Gastroesophageal sphincter (tissue), 3 donors: ENCODE results near the gene SERINC4.

ENCODE experiments used
- EP300 ChIP-seq: sonication (generic); formaldehyde crosslinking; IDR thresholded peaks from one replicate; pipeline ENCODE4 v1.6.1; 2017; ENCODE audit warnings: antibody characterized with exemption, mild to moderate bottlenecking
- POLR2A ChIP-seq, 2 donors: fragments of 450-650 bp; IDR thresholded peaks; one replicate each; pipeline ENCODE4 v1.6.1; 2017; ENCODE audit warnings: antibody characterized with exemption in 2 of 2, mild to moderate bottlenecking in 2 of 2, moderate library complexity in 1 of 2
- POLR2AphosphoS5 ChIP-seq: sonication (generic); formaldehyde crosslinking; IDR thresholded peaks from one replicate; pipeline ENCODE4 v1.6.1; 2017; ENCODE audit warnings: antibody characterized with exemption
- TF ChIP-seq, protein P1 (sequence below), 4 experiments: fragments of 200-600 bp in 2 of 4; fragments of 450-650 bp in 2 of 4; sonication (generic) in 1 of 4; IDR thresholded peaks; one replicate each; pipeline ENCODE4 v1.5.1; 2017 to 2019; ENCODE audit warnings: antibody characterized with exemption in 4 of 4, mild to moderate bottlenecking in 2 of 4, moderate library complexity in 2 of 4

DNA sequence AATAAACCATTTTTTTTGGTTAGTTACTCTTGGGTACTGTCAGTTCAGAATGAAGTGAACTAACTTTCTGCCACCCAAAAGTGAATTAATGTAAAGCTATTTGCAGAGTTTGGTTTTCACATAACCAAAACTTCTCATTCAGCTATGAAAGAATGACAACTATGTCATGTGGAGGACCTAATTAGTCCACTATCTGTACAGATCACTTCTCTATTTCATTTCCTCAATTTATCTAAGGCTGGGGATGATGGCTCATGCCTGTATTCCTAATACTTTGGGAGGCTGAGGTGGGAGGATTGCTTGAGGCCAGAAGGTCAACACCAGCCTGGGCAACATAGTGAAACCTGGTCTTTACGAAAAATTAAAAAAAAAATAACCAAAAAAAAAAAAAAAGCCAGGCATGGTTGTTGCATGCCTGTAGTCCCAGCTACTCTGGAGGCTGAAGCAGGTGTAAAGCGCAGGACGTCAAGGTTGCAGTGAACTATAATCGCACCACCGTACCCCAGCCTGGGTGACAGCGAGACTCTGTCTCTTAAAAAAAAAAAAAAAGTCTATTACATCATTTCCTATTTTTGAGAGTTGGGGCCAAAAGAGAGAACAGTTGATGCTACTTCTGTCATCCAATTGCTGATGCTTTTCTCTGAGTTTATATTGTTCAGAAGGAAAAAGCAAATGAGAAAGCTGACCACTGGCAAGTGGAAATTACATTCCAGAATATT, 9.1 kb upstream of the SERINC4 start:
- TF ChIP-seq, protein P1, sequence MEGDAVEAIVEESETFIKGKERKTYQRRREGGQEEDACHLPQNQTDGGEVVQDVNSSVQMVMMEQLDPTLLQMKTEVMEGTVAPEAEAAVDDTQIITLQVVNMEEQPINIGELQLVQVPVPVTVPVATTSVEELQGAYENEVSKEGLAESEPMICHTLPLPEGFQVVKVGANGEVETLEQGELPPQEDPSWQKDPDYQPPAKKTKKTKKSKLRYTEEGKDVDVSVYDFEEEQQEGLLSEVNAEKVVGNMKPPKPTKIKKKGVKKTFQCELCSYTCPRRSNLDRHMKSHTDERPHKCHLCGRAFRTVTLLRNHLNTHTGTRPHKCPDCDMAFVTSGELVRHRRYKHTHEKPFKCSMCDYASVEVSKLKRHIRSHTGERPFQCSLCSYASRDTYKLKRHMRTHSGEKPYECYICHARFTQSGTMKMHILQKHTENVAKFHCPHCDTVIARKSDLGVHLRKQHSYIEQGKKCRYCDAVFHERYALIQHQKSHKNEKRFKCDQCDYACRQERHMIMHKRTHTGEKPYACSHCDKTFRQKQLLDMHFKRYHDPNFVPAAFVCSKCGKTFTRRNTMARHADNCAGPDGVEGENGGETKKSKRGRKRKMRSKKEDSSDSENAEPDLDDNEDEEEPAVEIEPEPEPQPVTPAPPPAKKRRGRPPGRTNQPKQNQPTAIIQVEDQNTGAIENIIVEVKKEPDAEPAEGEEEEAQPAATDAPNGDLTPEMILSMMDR (IDR thresholded peaks at IDR 0.05) = no peak
- TF ChIP-seq EP300 (no peak), POLR2A (IDR thresholded peaks at IDR 0.05) (no peak), POLR2AphosphoS5 (no peak)
